GM19099 (cell line): ENCODE data around the gene NUP210.

Experiments
- POLR2A ChIP-seq: IDR thresholded peaks from 3 replicates; pipeline ENCODE4 v1.6.1; 2011; ENCODE audit warnings: low read depth; ENCODE audit not compliant: insufficient read length; ENCODE audit errors: extremely low read depth

Gene NUP210

GRCh38 chr3:13399603-13400002, 20.5 kb downstream of the NUP210 start:
- no peak for TF ChIP-seq POLR2A

GRCh38 chr3:13397316-13397715, 22.8 kb downstream of the NUP210 start:
- TF ChIP-seq POLR2A, result no peak

- TF ChIP-seq POLR2A, result no peak
Observed at GRCh38 chr3:13394363-13394762, 25.8 kb downstream of the NUP210 start.

GRCh38 chr3:13393427-13394360, 26.4 kb downstream of the NUP210 start:
- TF ChIP-seq POLR2A, result no peak

- TF ChIP-seq POLR2A, result no peak
Observed at GRCh38 chr3:13391308-13391707, 28.8 kb downstream of the NUP210 start.

GRCh38 chr3:13389378-13389777, 30.7 kb downstream of the NUP210 start:
- no peak for TF ChIP-seq POLR2A

- no peak for TF ChIP-seq POLR2A
Observed at GRCh38 chr3:13388816-13389215, 31.3 kb downstream of the NUP210 start.

GRCh38 chr3:13385373-13385965, 34.7 kb downstream of the NUP210 start:
- no peak for TF ChIP-seq POLR2A

- no peak for TF ChIP-seq POLR2A
Observed at GRCh38 chr3:13380971-13381370, 39.2 kb downstream of the NUP210 start.

GRCh38 chr3:13379201-13379830, 40.8 kb downstream of the NUP210 start:
- TF ChIP-seq POLR2A, result no peak

- TF ChIP-seq POLR2A, result no peak
Observed at GRCh38 chr3:13378155-13378554, 42.0 kb downstream of the NUP210 start.

- no peak for TF ChIP-seq POLR2A
Observed at GRCh38 chr3:13377021-13377420, 43.1 kb downstream of the NUP210 start.

- TF ChIP-seq POLR2A, result no peak
Observed at GRCh38 chr3:13376091-13376490, 44.0 kb downstream of the NUP210 start.

GRCh38 chr3:13375464-13375863, 44.7 kb downstream of the NUP210 start:
- TF ChIP-seq POLR2A, result no peak

GRCh38 chr3:13373975-13374586, 46.0 kb downstream of the NUP210 start:
- TF ChIP-seq POLR2A, result no peak
